ENCODE measurements around the gene MGAT4D.
"Not testable (repeated sequence)": the region's sequence is repeated elsewhere in the genome, so short reads cannot be mapped to it uniquely, and the experiment has no call there.

MGAT4D gene

GRCh38 chr4:140427106-140427918 lies 70.8 kb downstream of the MGAT4D start, which contains the start of gene CLGN:
CLGN (minus strand) TSS chr4:140427648; CDS start chr4:140413078, 14,570 bp downstream.
- Histone ChIP-seq H3K9ac (ENCODE audit: low read length) (peak within 1 kb of the TSS; percentile 32), H3K36me3 (ENCODE audit: control insufficient read depth, low read depth, low read length) (no peaks in the 10 kb centered on the region), H3K4me1 (ENCODE audit: control insufficient read depth, low read depth, low read length) (peaks cover 5% of the 10 kb centered on the region), H3K27ac (ENCODE audit: low read length) (no peak within 1 kb of the TSS), H3K4me3 (ENCODE audit: low read length) (peak within 1 kb of the TSS; percentile 77), H3K9me3 (ENCODE audit: control insufficient read depth, low read depth, low read length) (no peaks in the 10 kb centered on the region), H3K27me3 (ENCODE audit: control insufficient read depth, insufficient read depth, low read length) (peaks cover 7% of the 10 kb centered on the region)

DNA sequence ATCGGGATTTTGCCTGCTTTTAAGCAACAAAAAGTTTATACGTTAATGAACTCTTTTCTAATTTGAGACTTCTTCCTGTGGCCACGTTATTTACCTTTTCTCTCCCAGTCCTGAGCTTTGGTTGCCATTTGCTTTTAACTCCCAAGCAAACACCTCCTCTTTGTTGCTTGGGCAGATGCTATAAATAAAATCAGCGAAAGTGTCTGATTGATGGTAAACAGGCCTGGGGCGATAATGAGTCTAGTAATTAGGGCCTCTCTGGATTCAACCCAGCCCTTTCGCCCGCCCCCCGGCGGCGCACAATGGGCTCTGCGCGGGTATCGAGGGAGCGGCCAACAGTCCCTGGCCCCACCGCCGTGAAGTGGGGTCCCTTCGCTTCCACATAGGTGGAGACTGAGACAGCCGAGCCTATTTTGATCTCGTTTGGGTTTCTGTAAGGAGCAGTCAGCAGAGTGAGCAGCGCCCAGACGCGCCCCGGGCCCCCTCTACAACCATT lies 71.4 kb downstream of the MGAT4D start:
- no peak overlapping the region for H3K27ac ChIP-seq (ENCODE audit: low read length)
- H3K4me3 ChIP-seq (ENCODE audit: low read length) = peak overlapping the region; percentile 77
- H3K9ac ChIP-seq (ENCODE audit: low read length) = peak overlapping the region; percentile 32
- no peaks in the 10 kb centered on the region for H3K36me3 ChIP-seq (ENCODE audit: control insufficient read depth, low read depth, low read length)
- peaks cover 7% of the 10 kb centered on the region for H3K27me3 ChIP-seq (ENCODE audit: control insufficient read depth, insufficient read depth, low read length)
- H3K4me1 ChIP-seq (ENCODE audit: control insufficient read depth, low read depth, low read length) = peaks cover 5% of the 10 kb centered on the region
- H3K9me3 ChIP-seq (ENCODE audit: control insufficient read depth, low read depth, low read length) = no peaks in the 10 kb centered on the region

GRCh38 chr4:140423106-140423505 lies 75.0 kb downstream of the MGAT4D start:
- Histone ChIP-seq H3K4me3 (ENCODE audit: low read length) (no peak overlapping the region), H3K36me3 (ENCODE audit: control insufficient read depth, low read depth, low read length) (no peaks in the 10 kb centered on the region), H3K9me3 (ENCODE audit: control insufficient read depth, low read depth, low read length) (no peaks in the 10 kb centered on the region), H3K27me3 (ENCODE audit: control insufficient read depth, insufficient read depth, low read length) (peaks cover 7% of the 10 kb centered on the region), H3K27ac (ENCODE audit: low read length) (no peak overlapping the region), H3K9ac (ENCODE audit: low read length) (no peak overlapping the region), H3K4me1 (ENCODE audit: control insufficient read depth, low read depth, low read length) (peaks cover 5% of the 10 kb centered on the region)

DNA sequence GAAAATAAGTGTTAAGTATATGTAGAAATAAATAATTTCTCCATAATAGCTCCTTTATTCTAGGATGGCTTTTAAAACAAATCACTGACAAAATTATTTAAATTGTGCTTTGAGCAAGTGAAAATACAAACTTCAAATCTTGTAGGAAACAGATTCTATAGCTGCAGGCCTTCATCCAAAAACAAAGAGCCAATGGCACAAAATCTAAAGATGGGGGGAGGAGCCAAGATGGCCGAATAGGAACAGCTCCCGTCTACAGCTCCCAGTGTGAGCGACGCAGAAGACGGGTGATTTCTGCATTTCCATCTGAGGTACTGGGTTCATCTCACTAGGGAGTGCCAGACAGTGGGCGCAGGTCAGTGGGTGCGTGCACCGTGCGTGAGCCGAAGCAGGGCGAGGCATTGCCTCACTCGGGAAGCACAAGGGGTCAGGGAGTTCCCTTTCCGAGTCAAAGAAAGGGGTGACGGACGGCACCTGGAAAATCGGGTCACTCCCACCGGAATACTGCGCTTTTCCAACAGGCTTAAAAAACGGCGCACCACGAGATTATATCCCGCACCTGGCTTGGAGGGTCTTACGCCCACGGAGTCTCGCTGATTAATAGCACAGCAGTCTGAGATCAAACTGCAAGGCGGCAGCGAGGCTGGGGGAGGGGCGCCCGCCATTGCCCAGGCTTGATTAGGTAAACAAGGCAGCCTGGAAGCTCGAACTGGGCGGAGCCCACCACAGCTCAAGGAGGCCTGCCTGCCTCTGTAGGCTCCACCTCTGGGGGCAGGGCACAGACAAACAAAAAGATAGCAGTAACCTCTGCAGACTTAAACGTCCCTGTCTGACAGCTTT lies 84.7 kb downstream of the MGAT4D start:
- H3K4me3 ChIP-seq (ENCODE audit: low read length); H3K27ac ChIP-seq (ENCODE audit: low read length); H3K9me3 ChIP-seq (ENCODE audit: control insufficient read depth, low read depth, low read length); H3K9ac ChIP-seq (ENCODE audit: low read length); H3K27me3 ChIP-seq (ENCODE audit: control insufficient read depth, insufficient read depth, low read length); H3K4me1 ChIP-seq (ENCODE audit: control insufficient read depth, low read depth, low read length); H3K36me3 ChIP-seq (ENCODE audit: control insufficient read depth, low read depth, low read length): not testable (repeated sequence)

DNA sequence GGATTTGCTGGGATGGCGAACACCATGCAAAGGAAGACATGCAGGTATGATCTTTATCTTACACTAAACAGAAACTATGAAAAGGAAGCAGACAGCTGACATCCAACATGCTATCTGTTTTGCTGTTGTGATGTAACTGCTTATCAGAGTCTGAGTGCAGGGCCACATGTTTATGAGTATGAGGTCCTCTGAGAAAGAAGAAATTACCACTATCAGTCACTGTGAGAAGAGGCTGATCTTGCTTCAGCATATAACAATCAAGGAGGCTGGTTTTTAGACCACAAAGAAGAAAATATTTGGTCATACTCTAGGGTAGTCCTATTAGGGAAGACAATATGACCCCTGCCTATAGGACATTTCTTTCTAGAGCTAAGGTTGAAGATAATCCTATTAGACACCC lies 89.1 kb downstream of the MGAT4D start:
- H3K27ac ChIP-seq (ENCODE audit: low read length) = no peak overlapping the region
- H3K9ac ChIP-seq (ENCODE audit: low read length) = no peak overlapping the region
- peaks cover 7% of the 10 kb centered on the region for H3K4me1 ChIP-seq (ENCODE audit: control insufficient read depth, low read depth, low read length)
- H3K36me3 ChIP-seq (ENCODE audit: control insufficient read depth, low read depth, low read length) = no peaks in the 10 kb centered on the region
- H3K4me3 ChIP-seq (ENCODE audit: low read length) = no peak overlapping the region
- H3K9me3 ChIP-seq (ENCODE audit: control insufficient read depth, low read depth, low read length) = no peaks in the 10 kb centered on the region
- H3K27me3 ChIP-seq (ENCODE audit: control insufficient read depth, insufficient read depth, low read length) = no peaks in the 10 kb centered on the region

GRCh38 chr4:140406292-140406691 lies 91.8 kb downstream of the MGAT4D start:
- H3K36me3 ChIP-seq (ENCODE audit: control insufficient read depth, low read depth, low read length) = no peaks in the 10 kb centered on the region
- no peaks in the 10 kb centered on the region for H3K9me3 ChIP-seq (ENCODE audit: control insufficient read depth, low read depth, low read length)
- no peak overlapping the region for H3K27ac ChIP-seq (ENCODE audit: low read length)
- no peaks in the 10 kb centered on the region for H3K27me3 ChIP-seq (ENCODE audit: control insufficient read depth, insufficient read depth, low read length)
- H3K9ac ChIP-seq (ENCODE audit: low read length) = no peak overlapping the region
- H3K4me1 ChIP-seq (ENCODE audit: control insufficient read depth, low read depth, low read length) = no peaks in the 10 kb centered on the region
- H3K4me3 ChIP-seq (ENCODE audit: low read length) = no peak overlapping the region

GRCh38 chr4:140400111-140400510 lies 98.0 kb downstream of the MGAT4D start:
- Histone ChIP-seq H3K4me3 (ENCODE audit: low read length) (no peak overlapping the region), H3K9me3 (ENCODE audit: control insufficient read depth, low read depth, low read length) (no peaks in the 10 kb centered on the region), H3K36me3 (ENCODE audit: control insufficient read depth, low read depth, low read length) (no peaks in the 10 kb centered on the region), H3K4me1 (ENCODE audit: control insufficient read depth, low read depth, low read length) (no peaks in the 10 kb centered on the region), H3K27me3 (ENCODE audit: control insufficient read depth, insufficient read depth, low read length) (no peaks in the 10 kb centered on the region), H3K27ac (ENCODE audit: low read length) (no peak overlapping the region), H3K9ac (ENCODE audit: low read length) (no peak overlapping the region)

DNA sequence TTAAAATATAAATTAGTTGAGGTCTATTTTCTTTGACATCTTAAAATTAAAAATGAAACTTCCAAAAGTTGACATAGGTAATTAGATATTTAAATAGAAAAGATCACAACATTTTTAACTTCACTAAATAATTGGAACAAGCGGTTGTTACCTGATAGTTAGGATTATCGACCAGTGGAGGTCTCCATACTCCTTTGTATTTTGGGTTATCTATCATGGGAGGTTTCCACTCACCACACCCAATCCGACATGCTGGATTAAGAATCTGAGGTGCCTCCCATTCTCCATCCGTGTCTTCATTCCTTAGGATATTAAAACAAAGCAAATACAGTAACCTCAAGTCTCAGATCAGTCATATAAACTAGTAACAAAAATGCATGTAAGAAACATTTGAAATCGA lies 102.4 kb downstream of the MGAT4D start:
- Histone ChIP-seq H3K36me3 (ENCODE audit: control insufficient read depth, low read depth, low read length) (no peaks in the 10 kb centered on the region), H3K4me3 (ENCODE audit: low read length) (no peak overlapping the region), H3K27me3 (ENCODE audit: control insufficient read depth, insufficient read depth, low read length) (no peaks in the 10 kb centered on the region), H3K4me1 (ENCODE audit: control insufficient read depth, low read depth, low read length) (no peaks in the 10 kb centered on the region), H3K9me3 (ENCODE audit: control insufficient read depth, low read depth, low read length) (no peaks in the 10 kb centered on the region), H3K27ac (ENCODE audit: low read length) (no peak overlapping the region), H3K9ac (ENCODE audit: low read length) (no peak overlapping the region)

All from iPS-18a (cell line).